ENCODE results near the gene FNIP1. TPM values are rescaled to one million over a fixed set of nuclear protein-coding genes. Genes with fewer than 3 reads are reported as not detected.

FNIP1 gene
- total and polyA plus RNA-seq, 2 of the 8 experiments (the other 6 are each of a cell fraction or from before 2014, with no cell fraction given): 3.5 to 17.3 TPM

DNA sequence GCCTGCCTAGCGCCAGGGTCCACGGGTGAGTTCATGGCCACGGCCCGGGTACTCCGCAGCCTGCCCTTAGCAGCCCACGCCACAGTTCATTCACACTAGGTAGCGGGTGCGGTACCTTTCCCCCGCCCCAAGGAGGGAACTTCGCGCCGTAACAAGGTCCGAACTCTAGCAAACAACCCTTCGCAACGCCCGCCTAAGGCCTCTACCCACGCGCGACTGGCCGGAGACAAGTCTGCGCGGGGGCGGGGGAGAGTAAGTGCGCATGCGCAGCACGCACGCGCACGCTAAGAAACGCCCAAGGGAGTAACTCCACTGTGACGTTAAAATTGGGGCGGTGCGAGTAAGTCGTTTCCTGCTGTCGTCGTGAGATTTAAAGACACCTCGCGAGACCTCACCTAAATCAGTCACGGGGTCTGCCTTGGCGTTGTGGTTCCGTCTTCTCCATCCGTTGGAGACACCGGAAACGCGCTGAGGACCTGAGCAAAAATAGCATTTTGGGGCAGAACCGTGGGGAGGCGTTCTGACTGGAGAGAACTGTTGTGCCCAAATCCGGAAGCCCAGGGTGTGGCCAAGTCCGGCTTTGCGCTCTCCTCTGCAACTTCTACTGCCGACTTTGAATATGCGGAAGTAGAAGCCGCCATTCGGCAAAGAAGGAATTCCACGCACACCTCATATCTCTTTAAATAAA is 161.7 kb downstream of the FNIP1 start, which contains the start of gene RAPGEF6 (continued):
- TF ChIP-seq RFX5 (IDR thresholded peaks at IDR 0.05; ENCODE audit: borderline replicate concordance, low read depth, low read length) (no peak), KDM1A (IDR thresholded peaks at IDR 0.05; ENCODE audit: borderline replicate concordance, low read length) (no peak), EZH2 (IDR thresholded peaks at IDR 0.05; ENCODE audit: low read depth, low read length, severe bottlenecking) (no peak), ATF2 (IDR thresholded peaks at IDR 0.05; ENCODE audit: low read length) (no peak; the same call in 1 of the 2 replicates), ASH2L (IDR thresholded peaks at IDR 0.05; ENCODE audit: low read length) (peak; percentile 94), CBX5 (IDR thresholded peaks at IDR 0.05; ENCODE audit: low read depth, low read length) (no peak), EGR1 (IDR thresholded peaks at IDR 0.05; ENCODE audit: borderline replicate concordance, low read depth, low read length) (peak; percentile 93), SIN3A (conservative IDR thresholded peaks at IDR 0.05 in 1 of 2, IDR thresholded peaks at IDR 0.05 in 1 of 2; ENCODE audit: low read depth in 1 of 2, low read length in 2 of 2) (peak in 1 of 2 experiments; percentile 11; a peak in 2 of 4 replicates), RXRA (IDR thresholded peaks at IDR 0.05; ENCODE audit: insufficient read depth, low read depth, low read length) (no peak), RBBP5 (IDR thresholded peaks at IDR 0.05; ENCODE audit: borderline replicate concordance, low read depth, low read length) (peak; percentile 80; the same call in 1 of the 2 replicates), CTBP2 (IDR thresholded peaks at IDR 0.05; ENCODE audit: borderline replicate concordance, insufficient read depth, insufficient read length, low read length) (no peak), RAD21 (IDR thresholded peaks at IDR 0.05 in 1 of 2, conservative IDR thresholded peaks at IDR 0.05 in 1 of 2; ENCODE audit: low read depth in 2 of 2, low read length in 2 of 2) (no peak), BCL11A (IDR thresholded peaks at IDR 0.05; ENCODE audit: low read depth in 2 of 2, low read length in 2 of 2) (no peak), SRF (IDR thresholded peaks at IDR 0.05; ENCODE audit: low read depth, low read length) (no peak), YY1 (IDR thresholded peaks at IDR 0.05; ENCODE audit: low read depth, low read length) (peak; percentile 82), GABPA (IDR thresholded peaks at IDR 0.05; ENCODE audit: borderline replicate concordance, insufficient read depth, low read length) (no peak)
- TF ChIP-seq, protein P1, sequence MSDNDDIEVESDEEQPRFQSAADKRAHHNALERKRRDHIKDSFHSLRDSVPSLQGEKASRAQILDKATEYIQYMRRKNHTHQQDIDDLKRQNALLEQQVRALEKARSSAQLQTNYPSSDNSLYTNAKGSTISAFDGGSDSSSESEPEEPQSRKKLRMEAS (IDR thresholded peaks at IDR 0.05): peak; percentile 55
- TF ChIP-seq, protein P2, sequence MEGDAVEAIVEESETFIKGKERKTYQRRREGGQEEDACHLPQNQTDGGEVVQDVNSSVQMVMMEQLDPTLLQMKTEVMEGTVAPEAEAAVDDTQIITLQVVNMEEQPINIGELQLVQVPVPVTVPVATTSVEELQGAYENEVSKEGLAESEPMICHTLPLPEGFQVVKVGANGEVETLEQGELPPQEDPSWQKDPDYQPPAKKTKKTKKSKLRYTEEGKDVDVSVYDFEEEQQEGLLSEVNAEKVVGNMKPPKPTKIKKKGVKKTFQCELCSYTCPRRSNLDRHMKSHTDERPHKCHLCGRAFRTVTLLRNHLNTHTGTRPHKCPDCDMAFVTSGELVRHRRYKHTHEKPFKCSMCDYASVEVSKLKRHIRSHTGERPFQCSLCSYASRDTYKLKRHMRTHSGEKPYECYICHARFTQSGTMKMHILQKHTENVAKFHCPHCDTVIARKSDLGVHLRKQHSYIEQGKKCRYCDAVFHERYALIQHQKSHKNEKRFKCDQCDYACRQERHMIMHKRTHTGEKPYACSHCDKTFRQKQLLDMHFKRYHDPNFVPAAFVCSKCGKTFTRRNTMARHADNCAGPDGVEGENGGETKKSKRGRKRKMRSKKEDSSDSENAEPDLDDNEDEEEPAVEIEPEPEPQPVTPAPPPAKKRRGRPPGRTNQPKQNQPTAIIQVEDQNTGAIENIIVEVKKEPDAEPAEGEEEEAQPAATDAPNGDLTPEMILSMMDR (IDR thresholded peaks at IDR 0.05; ENCODE audit: control extremely low read depth in 1 of 3, insufficient read depth in 1 of 3, low read depth in 1 of 3, low read length in 3 of 3): no peak
